ENCODE results near the gene TBC1D9. TPM values are rescaled to one million over a fixed set of nuclear protein-coding genes. Genes with fewer than 3 reads are reported as not detected.
"Not testable (repeated sequence)": the region's sequence is repeated elsewhere in the genome, so short reads cannot be mapped to it uniquely, and the experiment has no call there.

The TBC1D9 gene
- total RNA-seq, 1 experiment from 2014 or later: 17.0 TPM

- no peaks in the 10 kb centered on the region for H3K36me3 ChIP-seq (ENCODE audit: low read depth)
- H3K27me3 ChIP-seq (ENCODE audit: insufficient read depth, low read depth): no peaks in the 10 kb centered on the region
- H4K20me1 ChIP-seq (ENCODE audit: insufficient read depth): no peaks in the 10 kb centered on the region
- H3K4me1 ChIP-seq (replicated peaks; ENCODE audit: insufficient read depth): peaks cover under 1% of the 10 kb centered on the region; the same call in 1 of the 2 replicates
- BruUV-seq (replicated peaks): no TSS peak
- no peak for DNase-seq
- no peak overlapping the region for H3K4me3 ChIP-seq
- H3K4me2 ChIP-seq: no peak overlapping the region
- no peaks in the 10 kb centered on the region for H3F3A ChIP-seq (ENCODE audit: insufficient read depth, low read depth)
- no peaks in the 10 kb centered on the region for H3K9me3 ChIP-seq (ENCODE audit: insufficient read depth, low read depth)
- intact Hi-C loops (cut with micrococcal nuclease; ENCODE audit: unreplicated experiment): no loop called here
- ChIA-PET POLR2A (ENCODE audit: unreplicated experiment) (no interaction called here), CTCF (no interaction called here)
- no peak overlapping the region for H3K27ac ChIP-seq
- H2AFZ ChIP-seq: no peak overlapping the region
- H3K79me2 ChIP-seq (ENCODE audit: low read depth): peaks cover 30% of the 10 kb centered on the region
- TF ChIP-seq CTCF (conservative IDR thresholded peaks at IDR 0.05) (no peak), EZH2 (IDR thresholded peaks at IDR 0.05; ENCODE audit: low read depth) (no peak)
- H3K9me2 ChIP-seq (ENCODE audit: insufficient read depth): no peaks in the 10 kb centered on the region
These were observed 8.0 kb downstream of the TBC1D9 start for GRCh38 chr4:140748171-140748570.

- POLR2A ChIA-PET (ENCODE audit: unreplicated experiment); H3K9me3 ChIP-seq (ENCODE audit: insufficient read depth, low read depth); H3K4me3 ChIP-seq; H3K27me3 ChIP-seq (ENCODE audit: insufficient read depth, low read depth); DNase-seq; H4K20me1 ChIP-seq (ENCODE audit: insufficient read depth); CTCF ChIA-PET; H3K27ac ChIP-seq; H3K9me2 ChIP-seq (ENCODE audit: insufficient read depth); H3K4me1 ChIP-seq (replicated peaks; ENCODE audit: insufficient read depth); H3K36me3 ChIP-seq (ENCODE audit: low read depth); BruUV-seq (replicated peaks); H3F3A ChIP-seq (ENCODE audit: insufficient read depth, low read depth); intact Hi-C loops (cut with micrococcal nuclease; ENCODE audit: unreplicated experiment); H3K4me2 ChIP-seq; H2AFZ ChIP-seq: not testable (repeated sequence)
- peaks cover 22% of the 10 kb centered on the region for H3K79me2 ChIP-seq (ENCODE audit: low read depth)
These were observed 9.6 kb downstream of the TBC1D9 start for GRCh38 chr4:140746546-140746945.

- H3F3A ChIP-seq (ENCODE audit: insufficient read depth, low read depth): peaks cover 4% of the 10 kb centered on the region; the same call in 1 of the 2 replicates
- H3K36me3 ChIP-seq (ENCODE audit: low read depth): no peaks in the 10 kb centered on the region
- no peak overlapping the region for H3K4me2 ChIP-seq
- POLR2A ChIA-PET (ENCODE audit: unreplicated experiment): no interaction called here
- H3K4me3 ChIP-seq: no peak overlapping the region
- no peak overlapping the region for H3K27ac ChIP-seq
- no peaks in the 10 kb centered on the region for H3K9me2 ChIP-seq (ENCODE audit: insufficient read depth)
- H3K4me1 ChIP-seq (replicated peaks; ENCODE audit: insufficient read depth): peaks cover 21% of the 10 kb centered on the region
- BruUV-seq (replicated peaks): no TSS peak
- H3K9me3 ChIP-seq (ENCODE audit: insufficient read depth, low read depth): no peaks in the 10 kb centered on the region
- TF ChIP-seq EZH2 (IDR thresholded peaks at IDR 0.05; ENCODE audit: low read depth) (no peak), CTCF (conservative IDR thresholded peaks at IDR 0.05) (no peak)
- CTCF ChIA-PET: no interaction called here
- no peak for DNase-seq
- peaks cover 20% of the 10 kb centered on the region for H3K79me2 ChIP-seq (ENCODE audit: low read depth)
- H3K27me3 ChIP-seq (ENCODE audit: insufficient read depth, low read depth): no peaks in the 10 kb centered on the region
- H2AFZ ChIP-seq: no peak overlapping the region
- intact Hi-C loops (cut with micrococcal nuclease; ENCODE audit: unreplicated experiment): no loop called here
- no peaks in the 10 kb centered on the region for H4K20me1 ChIP-seq (ENCODE audit: insufficient read depth)
These were observed 11.8 kb downstream of the TBC1D9 start for GRCh38 chr4:140744421-140744820.

Data from PC-9 (cell line).